Measurements from ENCODE around the gene FAM20C.

The FAM20C gene

GRCh38 chr7:247636-248035, 55.3 kb downstream of the FAM20C start:
- DNase-seq, result no peak

GRCh38 chr7:248732-249435, 56.5 kb downstream of the FAM20C start:
- DNase-seq, result no peak

DNA sequence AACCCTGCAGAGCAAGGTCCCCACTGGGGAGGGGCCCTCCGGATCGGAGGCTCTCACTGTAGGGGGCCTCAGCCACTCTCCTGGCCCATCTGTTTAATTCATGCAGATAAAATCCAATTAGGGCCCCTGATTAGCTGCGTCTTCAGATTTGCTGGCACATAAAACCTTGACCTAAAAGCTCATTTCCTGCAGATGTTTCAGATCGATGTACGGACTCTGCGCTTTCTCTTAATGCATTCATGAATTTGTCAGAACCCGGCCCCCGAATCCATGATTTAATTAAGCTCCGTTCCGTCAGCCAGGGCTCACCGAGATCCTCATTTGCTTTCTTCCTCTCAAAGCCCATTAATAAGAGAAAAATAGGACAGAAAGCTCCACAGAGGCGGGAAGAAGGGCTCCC, 57.6 kb downstream of the FAM20C start:
- DNase-seq, result no peak

DNA sequence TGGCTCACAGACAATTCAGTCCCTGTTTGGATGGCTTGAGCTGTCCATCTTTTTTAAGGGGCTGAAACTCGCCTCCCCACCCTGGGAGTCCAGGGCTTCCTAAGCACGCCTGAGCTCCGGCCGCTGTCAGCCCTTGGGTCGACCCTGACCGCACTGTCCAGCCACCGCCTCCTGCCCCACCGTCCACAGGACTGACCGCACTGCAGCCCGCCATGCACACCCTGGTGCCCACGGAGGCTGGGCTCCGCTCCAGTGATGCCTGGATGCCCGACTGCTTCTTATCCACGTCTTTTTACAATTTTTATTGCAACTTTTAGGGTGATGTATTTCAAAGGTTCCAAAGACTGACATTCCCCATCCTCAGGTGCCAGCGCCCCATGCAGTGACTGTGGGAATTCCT, 58.2 kb downstream of the FAM20C start:
- DNase-seq, result no peak

DNA sequence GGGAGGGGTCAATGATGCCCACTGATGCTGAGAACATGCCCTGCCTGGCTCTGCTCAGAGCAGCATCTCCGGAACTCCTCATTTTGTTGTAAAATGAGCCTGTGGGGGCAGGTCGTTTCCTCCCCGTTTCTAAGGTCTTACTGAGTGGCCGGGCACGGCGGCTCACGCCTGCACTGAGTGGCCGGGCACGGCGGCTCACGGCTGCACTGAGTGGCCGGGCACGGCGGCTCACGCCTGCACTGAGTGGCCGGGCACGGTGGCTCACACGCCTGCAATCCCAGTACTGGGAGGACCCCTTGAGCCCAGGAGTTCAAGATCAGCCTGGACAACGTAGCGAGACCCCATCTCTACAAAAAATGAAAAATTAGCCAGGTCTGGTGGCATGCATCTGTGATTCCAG, 58.6 kb downstream of the FAM20C start:
- DNase-seq, result no peak

GRCh38 chr7:251446-252175, 59.2 kb downstream of the FAM20C start:
- no peak for DNase-seq

DNA sequence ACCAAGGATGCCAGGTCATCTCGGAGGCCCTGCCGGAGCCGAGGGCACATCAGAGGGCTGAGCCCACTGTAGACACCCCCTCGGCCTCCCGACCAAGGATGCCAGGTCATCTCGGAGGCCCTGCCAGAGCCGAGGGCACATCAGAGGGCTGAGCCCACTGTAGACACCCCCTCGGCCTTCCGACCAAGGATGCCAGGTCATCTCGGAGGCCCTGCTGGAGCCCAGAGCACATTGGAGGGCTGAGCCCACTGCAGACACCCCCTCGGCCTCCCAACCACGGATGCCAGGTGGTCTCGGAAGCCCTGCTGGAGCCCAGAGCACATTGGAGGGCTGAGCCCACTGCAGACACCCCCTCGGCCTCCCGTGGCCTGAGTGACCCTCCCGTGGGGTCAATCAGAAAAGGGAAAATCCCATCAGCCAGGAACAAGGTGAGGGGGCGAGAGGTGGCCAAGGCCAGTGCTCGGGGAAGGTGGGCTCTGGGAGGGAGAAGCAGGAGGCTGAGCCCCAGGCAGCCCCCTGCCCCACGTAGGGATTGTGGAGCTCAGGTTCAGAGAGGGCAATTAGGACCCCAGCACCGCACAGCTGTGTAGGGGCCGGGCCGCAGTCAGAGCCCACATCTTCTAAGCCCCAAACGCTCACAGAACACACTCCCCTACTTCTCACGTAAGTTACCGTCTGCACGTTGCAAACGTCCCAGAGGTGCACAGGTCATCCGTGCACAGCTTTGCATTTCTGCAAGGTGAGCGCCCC, 60.0 kb downstream of the FAM20C start:
- DNase-seq, result no peak

GRCh38 chr7:252981-253380, 60.6 kb downstream of the FAM20C start:
- no peak for DNase-seq

DNA sequence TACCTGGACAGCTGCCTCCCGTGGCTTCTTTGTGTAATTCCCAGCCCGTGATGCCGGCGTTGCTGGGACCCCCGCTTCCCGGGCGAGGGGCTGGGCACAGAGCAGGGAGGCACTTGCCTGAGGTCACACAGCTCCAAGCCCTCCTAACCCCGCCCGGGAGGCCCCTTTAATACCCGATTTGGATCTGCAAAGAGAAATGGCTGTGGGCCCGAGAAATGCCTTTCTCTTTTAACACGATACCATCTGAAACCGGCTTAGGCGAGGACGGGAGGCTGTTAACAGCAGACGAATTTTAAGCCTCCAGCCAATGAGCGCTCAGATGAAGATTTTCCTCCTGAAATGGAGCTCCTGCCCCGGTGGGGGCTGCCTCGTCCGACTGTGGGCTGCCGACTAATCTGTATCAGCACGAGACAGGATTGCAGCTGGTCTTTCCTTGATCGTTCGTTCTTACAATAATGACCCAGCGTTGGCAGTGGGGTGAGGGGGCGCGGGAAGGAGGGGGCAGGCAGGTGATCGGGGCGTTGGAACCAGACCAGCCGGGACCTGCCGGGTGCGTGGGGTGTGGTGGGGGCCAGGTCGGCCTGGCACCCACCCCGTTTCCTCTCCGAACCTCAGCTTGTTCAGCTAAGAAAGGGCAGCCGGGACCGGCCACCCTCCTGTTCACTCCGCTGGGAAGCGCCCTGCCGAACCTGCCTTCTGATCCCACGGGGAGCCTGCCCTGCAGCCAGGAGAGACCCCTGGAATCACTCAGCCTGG, 61.4 kb downstream of the FAM20C start:
- no peak for DNase-seq

- no peak for DNase-seq
Observed at GRCh38 chr7:254337-255037, 62.1 kb downstream of the FAM20C start.

- no peak for DNase-seq
Observed at GRCh38 chr7:255038-255435, 62.7 kb downstream of the FAM20C start.

DNA sequence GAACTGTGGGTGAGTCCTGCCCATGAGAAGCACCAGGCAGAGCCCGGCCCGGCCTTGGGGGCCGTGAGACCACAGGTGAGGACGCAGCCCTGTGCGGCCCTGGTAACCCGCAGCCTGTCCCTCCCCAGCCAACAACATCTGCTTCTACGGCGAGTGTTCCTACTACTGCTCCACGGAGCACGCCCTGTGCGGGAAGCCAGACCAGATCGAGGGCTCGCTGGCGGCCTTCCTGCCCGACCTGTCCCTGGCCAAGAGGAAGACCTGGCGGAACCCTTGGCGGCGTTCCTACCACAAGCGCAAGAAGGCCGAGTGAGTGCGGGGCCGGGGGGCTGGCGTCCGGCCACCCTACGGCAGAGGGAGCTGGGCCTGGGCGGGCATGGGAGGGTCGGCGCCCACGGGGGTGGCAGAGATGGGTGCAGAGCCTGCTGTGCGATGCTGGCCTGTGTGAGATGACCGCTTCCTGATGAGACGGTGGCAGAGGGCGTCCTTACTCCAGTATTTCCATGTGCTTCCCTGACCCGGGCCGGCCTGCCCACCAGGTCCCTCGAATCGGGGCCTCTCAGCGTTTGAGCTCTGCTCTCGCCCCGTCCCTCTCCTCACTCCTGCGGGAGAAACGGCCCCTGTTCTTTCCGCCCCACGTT, 63.5 kb downstream of the FAM20C start:
- DNase-seq, result no peak

GRCh38 chr7:256461-256940, 64.1 kb downstream of the FAM20C start:
- DNase-seq, result no peak

DNA sequence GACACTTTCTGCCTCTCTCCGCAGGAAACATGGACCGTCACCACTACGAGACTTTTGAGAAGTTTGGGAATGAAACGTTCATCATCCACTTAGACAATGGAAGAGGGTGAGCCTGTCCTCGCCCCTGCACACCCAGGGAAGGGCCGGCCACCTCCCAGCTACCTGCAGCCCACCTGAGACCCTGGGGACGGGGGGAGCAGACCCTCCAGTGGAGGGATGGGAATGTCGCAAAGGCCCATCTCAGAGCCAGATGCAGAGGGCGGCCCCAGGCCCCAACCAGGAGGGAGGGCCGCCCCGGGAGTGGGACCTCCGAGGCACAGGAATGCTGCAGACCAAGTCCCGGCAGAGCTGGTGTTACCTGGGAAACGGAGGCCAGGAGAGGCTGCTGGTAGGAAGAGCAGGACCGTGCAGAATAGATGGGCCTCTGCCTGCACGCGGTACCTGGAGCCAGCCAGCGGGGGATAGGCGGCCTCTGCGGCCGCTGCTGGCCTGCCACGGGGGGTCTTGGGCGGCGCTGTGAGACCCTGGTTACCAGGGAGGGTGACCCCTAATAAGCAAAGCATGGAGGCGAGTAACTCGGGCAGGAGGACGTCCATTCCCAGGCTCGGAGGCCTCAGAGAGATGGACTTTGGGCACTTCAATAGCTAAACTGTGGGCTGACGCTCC, 64.7 kb downstream of the FAM20C start:
- DNase-seq, result no peak

GRCh38 chr7:257647-257992, 65.2 kb downstream of the FAM20C start:
- DNase-seq, result no peak

GRCh38 chr7:258476-259190, 66.3 kb downstream of the FAM20C start:
- no peak for DNase-seq

DNA sequence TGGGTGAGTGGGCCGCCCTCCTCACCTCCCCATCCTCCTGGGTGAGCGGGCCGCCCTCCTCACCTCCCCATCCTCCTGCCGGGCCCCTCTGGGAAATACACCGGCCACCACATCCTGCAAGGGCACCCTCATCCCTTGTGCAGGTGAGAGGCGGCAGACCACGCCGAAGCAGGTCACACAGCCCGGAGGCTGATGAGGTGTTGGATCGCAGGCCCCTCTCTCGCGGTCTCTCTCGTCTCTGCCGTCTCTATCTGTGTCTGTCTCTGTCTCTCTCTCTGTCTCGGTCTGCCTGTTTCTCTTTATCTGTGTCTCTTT, 66.8 kb downstream of the FAM20C start:
- no peak for DNase-seq

- DNase-seq, result no peak
Observed at GRCh38 chr7:259751-260405, 67.5 kb downstream of the FAM20C start.

DNA sequence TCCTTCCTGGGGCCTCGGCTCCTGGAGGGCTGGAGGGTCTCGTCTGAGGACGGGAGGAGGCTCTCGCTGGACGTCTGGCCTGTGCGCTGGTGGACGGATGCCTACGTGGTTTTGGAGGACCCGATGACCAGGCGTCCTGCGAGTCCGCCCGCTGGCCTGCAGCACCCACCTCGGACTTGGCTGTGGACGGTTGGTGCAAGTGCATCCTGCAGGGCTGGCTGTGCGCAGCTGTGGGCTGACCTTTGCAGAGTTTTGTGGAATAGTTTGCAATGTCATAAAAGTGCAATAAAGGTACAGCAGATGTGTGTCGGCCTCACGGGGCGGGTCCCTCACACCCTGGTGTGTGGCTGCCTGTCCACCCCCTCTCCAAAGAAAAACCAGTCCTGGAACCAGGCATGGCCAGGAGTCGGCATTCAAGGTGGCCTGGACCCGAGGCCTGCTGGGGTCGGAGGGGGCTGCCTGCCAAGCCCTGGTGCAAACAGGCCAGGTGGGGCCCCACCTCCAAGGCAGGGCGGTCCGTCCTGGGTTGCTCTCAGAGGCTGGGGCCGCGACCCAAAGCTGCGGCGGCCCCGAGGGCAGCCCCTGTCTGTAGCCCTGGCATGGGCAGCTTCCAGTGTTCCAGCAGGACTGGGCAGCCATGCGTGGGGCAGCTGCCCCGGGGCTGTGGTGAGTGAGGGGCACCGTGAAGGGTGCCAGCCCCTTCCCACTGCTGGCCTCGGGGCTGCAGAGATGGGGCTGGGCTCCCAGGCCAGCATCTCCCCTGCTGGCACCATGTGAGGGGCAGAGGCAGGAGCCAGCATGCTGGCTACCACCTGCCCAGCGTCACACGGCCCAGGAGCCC, 68.3 kb downstream of the FAM20C start:
- no peak for DNase-seq

Data from NCI-H1092 treated with DMSO at 0.1 percent for 48 hours (cell line).